Kidney capillary endothelial cell (primary cell): Measurements from ENCODE around the gene TUSC2.

Source experiments
- DNase-seq: peaks from one replicate; pipeline ENCODE4 v3.0.0-alpha.2; 2018; ENCODE audit warnings: low spot score

TUSC2 gene

GRCh38 chr3:50334339-50335075 lies 6.5 kb upstream of the TUSC2 start:
- no peak for DNase-seq

GRCh38 chr3:50333744-50334328 lies 5.8 kb upstream of the TUSC2 start:
- DNase-seq: peak; percentile 93

- DNase-seq: no peak
Observed at GRCh38 chr3:50331364-50331907, 3.4 kb upstream of the TUSC2 start.

DNA sequence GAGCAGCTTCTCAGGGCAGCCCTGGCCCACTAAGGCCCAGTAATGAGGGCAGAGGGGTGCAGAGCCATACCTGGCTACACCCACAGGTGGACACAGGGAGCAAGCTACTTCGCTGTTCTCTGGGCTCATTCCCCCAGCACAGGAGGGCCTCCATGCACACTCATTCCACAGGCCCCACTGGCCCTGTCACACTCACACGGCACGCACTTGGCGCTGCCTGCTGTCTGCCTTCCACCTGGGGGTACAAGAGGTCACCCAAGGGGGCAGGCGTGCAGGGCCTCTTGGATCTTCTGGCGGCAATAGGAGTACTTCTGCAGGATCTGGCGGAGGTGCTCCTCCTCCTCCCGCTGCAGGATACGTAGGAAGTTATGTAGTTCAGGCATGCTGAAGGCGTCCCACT lies 2.3 kb upstream of the TUSC2 start:
- DNase-seq: no peak

- DNase-seq: no peak
Observed at GRCh38 chr3:50327129-50327528, 894 bp downstream of the TUSC2 start.

- DNase-seq: no peak
Observed at GRCh38 chr3:50326182-50326541, 1.9 kb downstream of the TUSC2 start.

DNA sequence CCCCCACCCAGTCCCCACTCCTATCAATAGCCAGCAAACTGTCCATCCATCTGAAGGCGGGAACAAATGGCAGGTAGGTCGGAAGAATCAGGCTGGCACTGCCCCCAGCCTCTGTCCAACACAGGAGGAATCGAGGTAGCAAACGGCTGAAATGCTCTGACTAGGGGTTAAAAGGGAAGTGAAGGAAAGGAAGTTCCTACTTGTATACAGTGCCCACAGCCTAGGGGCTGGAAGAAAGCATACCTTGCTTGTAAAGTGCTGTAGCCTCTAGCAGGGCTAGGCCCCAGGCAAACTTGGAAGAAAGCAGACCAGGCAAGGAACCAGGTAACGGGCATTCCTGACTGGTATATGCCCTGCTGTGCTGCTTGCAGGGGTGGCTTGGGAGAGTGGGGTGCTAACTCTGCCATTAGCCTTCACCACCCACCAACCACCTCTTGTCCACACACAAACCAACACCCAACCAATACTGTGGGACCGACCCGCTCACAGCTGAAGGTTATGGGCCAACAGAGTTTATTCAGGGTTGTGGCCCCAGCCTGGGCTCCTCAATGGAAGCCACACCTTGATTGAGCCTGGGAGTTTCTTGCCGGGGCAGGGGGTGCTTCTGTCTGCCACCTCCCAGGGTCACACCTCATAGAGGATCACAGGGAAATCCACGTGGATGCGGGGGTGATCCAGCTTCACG lies 2.4 kb downstream of the TUSC2 start:
- DNase-seq: no peak

- no peak for DNase-seq
Observed at GRCh38 chr3:50325113-50325480, 2.9 kb downstream of the TUSC2 start.

DNA sequence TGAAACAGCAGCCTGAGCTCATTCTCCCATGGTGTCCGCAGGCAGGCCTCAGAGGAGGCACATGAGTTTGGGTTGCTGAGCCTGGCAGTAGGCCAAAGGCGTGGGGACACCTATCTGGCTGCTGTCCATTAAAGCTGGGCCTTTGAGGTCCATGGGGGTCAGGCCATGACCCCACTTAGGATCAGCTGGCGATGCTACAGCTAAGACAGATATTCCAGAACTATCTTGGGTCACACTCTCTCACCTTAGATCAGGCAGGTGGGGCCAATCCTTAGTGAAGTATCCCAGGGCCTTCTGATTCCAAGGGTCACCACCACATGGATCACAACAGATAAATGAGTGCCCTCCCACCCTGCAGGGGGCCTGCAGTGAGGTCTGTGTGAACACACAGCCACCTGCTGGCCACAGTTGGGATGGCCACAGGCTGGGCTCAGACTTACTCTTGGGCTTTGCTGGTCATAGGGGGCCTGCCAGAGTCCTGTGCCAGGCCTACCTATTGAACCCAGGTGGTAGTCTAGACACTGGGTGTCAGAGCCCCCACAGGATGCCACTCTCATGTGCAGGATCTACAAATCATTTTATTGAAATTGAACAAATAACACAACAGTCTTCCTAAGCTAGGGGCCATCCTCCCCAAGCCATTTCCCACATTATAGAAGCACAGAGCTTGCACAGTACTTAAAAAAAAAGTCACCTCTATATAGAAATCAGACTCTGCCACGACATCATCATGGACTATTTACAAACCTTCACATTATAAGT lies 3.5 kb downstream of the TUSC2 start:
- peak; percentile 88 for DNase-seq

DNA sequence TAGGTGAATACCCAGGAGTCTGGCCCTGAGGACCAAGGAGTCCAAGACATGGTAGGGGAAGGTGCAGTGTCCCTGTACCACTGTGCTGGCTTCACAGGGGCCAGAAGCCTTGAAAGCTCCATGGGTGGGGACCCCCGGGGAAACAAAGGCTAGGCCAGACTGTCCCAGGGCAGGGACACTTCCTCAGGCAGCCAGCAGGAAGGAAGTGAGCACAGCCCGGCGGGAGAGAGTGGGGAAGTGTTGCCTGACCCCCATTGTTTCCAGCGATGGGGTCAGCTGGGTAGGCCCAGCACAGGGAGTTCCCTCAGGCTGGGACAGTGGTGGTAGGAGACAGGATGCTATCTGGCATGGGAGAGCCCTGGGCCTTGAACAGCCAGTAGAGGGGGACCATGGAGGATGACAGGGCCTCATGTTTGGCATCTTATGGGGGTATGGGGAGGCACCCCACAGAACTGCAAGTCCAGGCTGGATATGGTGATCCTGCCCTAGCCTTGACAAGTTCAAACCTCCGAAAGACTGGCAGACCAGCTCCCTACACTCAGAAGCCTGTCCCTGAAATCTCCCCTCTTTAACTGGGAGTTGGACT lies 4.3 kb downstream of the TUSC2 start:
- peak; percentile 90 for DNase-seq

- peak; percentile 96 for DNase-seq
Observed at GRCh38 chr3:50323092-50323600, 4.9 kb downstream of the TUSC2 start.

- DNase-seq: peak; percentile 69
Observed at GRCh38 chr3:50322386-50323091, 5.5 kb downstream of the TUSC2 start, which contains the start of gene HYAL2. TSS of gene HYAL2 (minus strand) at chr3:50322745. CDS start at chr3:50320489, 2,256 bp downstream.

DNA sequence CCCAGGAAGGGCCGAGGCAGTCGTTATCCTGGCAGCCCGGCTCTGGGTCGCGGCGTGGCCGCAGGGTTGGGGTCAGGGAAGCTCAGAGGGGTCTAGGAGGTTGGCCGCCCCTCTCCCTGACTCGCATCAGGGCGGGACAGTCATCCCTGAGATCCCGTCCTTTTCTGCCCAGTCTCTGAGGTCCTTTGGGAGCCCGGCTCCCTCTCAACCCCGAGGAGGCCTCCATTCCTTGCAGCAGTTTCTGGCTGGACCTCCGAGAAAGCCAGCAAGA lies 6.0 kb downstream of the TUSC2 start:
- DNase-seq: no peak

GRCh38 chr3:50321336-50322114 lies 6.5 kb downstream of the TUSC2 start:
- peak; percentile 75 for DNase-seq

GRCh38 chr3:50320853-50321335 lies 7.1 kb downstream of the TUSC2 start:
- no peak for DNase-seq

DNA sequence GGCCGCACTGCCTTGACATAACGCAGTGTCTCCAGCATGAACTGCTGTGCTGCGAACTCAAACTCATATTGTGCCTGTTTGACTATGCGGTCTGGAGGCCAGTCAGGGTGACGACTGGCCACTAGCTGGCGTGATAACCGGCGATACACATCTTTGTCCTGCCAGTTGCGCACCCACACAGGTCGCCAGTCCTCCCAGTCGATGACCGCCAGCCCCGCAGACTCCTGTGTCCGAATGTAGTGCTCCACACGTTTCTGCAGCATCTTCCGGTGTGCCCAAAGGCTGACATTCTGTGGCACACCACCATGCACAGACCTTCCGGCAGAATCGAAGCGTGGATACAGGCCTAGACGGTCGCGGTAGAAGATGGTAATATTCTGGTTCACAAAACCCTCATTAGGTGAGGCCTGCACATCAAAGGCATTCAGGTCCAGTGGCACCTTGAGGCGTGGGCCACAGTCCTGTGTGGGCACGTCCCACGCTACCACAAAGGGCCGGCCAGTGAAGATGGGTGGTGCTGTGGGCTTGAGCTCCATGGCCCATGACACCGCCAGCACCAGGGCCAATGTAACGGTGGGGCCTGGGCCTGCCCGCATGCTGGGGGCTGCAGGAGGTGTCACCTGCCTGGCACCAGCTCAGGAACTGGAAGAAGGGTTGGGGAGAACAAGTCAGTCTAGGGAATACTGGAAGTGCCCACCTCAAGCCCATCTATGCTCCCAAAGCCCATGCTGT lies 8.0 kb downstream of the TUSC2 start:
- DNase-seq: no peak

DNA sequence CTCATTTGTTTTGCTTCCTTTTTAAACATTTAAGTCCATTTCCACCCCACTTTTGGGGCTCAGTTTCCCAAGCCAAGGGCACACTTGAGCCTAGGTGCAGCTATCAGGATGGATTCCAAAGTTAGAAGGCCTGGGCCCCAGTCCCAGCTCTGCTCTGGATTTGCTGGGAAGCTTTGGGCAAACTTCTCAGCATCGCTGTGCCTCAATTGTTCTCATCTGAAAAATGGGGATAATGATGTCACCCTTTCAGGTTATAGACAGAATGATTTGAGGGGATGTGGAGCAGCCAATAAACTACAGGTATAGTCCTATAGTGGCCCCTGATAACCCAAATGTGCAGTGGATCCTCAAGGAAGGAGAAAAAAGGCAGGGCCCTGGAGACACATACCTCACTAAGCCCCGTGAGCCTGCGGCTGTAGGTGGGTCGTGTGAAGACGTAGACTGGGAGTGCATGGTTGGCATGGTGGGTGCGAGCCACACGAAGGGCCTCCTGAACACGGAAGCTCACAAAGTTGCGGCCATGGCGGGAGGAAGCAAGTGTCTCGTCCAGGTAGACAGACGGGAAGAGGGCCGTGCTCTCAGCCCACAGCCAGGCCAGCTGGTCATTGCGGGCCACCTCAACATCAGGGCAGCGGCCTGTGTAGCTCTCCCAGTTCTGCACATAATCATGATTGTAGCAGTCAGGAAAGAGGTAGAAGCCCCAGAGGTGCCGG lies 8.7 kb downstream of the TUSC2 start:
- DNase-seq: no peak

GRCh38 chr3:50318615-50319014 lies 9.4 kb downstream of the TUSC2 start:
- DNase-seq: no peak

DNA sequence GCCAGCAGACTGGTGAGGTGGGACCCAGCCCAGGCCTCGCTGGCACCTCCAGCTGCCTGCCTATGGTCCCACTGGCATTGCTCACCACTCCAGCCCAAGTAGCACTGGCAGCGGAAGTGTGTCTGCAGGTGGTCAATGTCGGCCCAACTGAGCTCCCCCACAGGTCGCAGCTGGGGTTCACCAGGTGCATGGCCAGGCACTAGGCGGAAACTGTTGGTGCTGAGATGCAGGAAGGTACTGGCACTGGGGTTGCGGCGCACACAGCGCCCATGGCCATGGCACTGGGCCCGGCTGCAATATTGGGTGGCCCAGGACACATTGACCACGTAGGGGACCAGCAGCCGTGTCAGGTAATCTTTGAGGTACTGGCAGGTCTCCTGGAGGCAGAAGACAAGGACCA lies 9.9 kb downstream of the TUSC2 start:
- DNase-seq: no peak
